SK-N-SH (cell line): Measurements from ENCODE around the gene TMEM109.

Experiments
- EP300 ChIP-seq, 2 experiments: IDR thresholded peaks; 2 replicates each; pipeline versions ENCODE4 v1.4.0 to v1.6.1; 2012; ENCODE audit warnings: borderline replicate concordance in 1 of 2, low read depth in 1 of 2, low read length in 1 of 2
- MXI1 ChIP-seq: IDR thresholded peaks from 2 replicates; pipeline ENCODE4 v1.6.1; 2012; ENCODE audit warnings: mild to moderate bottlenecking, low read depth, low read length, improper control_type of control experiment
- NFIC ChIP-seq: IDR thresholded peaks from 2 replicates; pipeline ENCODE4 v1.4.0; 2012; ENCODE audit warnings: borderline replicate concordance
- TCF12 ChIP-seq: IDR thresholded peaks from 2 replicates; pipeline ENCODE4 v1.4.0; 2012
- TF ChIP-seq, protein P1 (sequence below): IDR thresholded peaks from 2 replicates; pipeline ENCODE4 v1.4.0; 2012; ENCODE audit warnings: low read depth

DNA sequence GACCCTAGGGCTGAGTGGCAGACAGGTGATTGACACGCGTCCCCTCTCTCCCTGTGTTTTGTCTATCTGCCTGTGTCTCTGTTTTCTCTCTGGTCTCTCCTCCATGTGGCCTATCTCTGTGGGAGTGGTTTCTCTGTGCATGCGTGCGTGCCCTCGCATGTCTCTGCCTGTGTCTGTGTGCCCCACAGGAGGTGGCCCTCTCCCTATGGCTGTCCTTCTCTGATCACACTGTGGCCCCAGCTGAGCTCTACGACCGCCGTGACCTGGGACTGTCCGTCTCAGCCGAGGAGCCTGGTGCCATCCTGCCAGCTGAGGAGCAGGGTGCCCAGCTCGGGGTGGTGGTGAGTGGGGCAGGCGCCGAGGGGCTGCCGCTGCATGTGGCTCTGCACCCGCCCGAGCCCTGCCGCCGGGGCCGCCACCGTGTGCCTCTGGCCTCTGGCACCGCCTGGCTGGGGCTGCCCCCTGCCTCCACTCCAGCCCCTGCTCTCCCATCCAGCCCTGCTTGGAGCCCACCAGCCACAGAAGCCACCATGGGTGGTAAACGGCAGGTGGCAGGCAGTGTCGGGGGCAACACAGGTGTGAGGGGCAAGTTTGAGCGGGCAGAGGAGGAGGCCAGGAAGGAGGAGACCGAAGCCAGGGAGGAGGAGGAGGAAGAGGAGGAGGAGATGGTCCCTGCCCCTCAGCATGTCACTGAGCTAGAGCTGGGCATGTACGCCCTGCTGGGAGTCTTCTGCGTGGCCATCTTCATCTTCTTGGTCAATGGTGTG, 21.9 kb downstream of the TMEM109 start:
- TF ChIP-seq EP300 (IDR thresholded peaks at IDR 0.05; ENCODE audit: borderline replicate concordance in 1 of 2, low read depth in 1 of 2, low read length in 1 of 2) (no peak), MXI1 (no peak), NFIC (no peak), TCF12 (no peak)
- TF ChIP-seq, protein P1, sequence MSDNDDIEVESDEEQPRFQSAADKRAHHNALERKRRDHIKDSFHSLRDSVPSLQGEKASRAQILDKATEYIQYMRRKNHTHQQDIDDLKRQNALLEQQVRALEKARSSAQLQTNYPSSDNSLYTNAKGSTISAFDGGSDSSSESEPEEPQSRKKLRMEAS: no peak
